Right renal pelvis (tissue), 4 donors: ENCODE measurements around the gene UQCRH. TPM values are rescaled to one million over a fixed set of nuclear protein-coding genes. Genes with fewer than 3 reads are reported as not detected.

Source experiments
- DNase-seq, 4 donors: peaks; one replicate each; pipeline ENCODE4 v3.0.0-alpha.2; 2013; ENCODE audit warnings: low read depth in 4 of 4, low spot score in 3 of 4, missing footprints in 1 of 4
- polyA plus RNA-seq, 4 donors: library from polyadenylated mRNA; unstranded; fragments of 120-200 nt; gene quantifications; one replicate each; pipeline ENCODE4 v1.2.1, GENCODE V29; 2013; ENCODE audit not compliant: insufficient read length in 4 of 4

Gene UQCRH
- 100 to 1,000 TPM; 360 to 415 (median 370) TPM for polyA plus RNA-seq

GRCh38 chr1:46303038-46303871 is at the start of gene UQCRH, which contains the start of gene LRRC41:
TSS of gene UQCRH (plus strand) at chr1:46303698. CDS start at chr1:46303767, 69 bp downstream.
TSS of gene LRRC41 (minus strand) at chr1:46303616. CDS start at chr1:46303322, 294 bp downstream.
- peak; percentile 90 to 98 (median 91) for DNase-seq

GRCh38 chr1:46254668-46255067 is 48.8 kb upstream of the UQCRH start:
- no peak for DNase-seq

GRCh38 chr1:46256523-46256922 is 47.0 kb upstream of the UQCRH start:
- DNase-seq, result no peak

- no peak for DNase-seq
Observed at GRCh38 chr1:46262508-46262907, 41.0 kb upstream of the UQCRH start.

DNA sequence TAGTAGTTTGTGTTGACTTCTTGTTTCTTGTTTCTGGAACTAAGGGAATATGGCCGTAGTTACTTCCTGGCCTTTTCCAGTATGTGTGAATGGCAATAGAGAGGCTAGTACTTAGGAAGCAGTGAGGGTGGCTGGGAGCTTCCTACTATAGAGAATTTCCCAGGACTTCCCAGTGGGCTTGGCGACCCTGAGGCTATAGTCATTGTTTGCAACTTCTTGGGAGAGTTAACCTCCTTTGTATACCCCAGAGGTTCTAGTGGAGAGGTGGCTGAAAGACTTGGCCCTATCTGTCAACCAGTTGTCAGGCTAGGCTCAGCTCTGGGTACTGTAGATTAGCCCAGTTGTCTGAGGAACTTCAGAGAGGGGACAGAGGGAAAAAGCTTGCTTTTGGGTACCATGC is 40.4 kb upstream of the UQCRH start:
- no peak for DNase-seq

DNA sequence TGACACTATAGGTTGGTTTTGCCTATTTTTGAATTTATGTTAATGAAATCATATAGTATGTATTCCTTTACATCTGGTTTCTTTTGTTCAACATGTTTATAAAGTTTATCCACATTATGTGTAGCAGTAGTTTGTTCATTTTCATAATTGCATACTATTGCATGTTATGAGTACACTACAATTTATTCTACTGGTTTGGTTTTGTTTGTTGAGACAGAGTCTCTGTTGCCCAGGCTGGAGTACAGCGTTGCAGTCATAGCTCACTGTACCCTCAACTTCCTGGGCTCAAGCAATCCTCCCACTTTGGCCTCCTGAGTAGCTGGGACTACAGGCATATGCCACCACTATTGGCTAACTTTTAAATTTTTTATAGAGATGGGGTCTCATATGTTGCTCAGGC is 34.9 kb upstream of the UQCRH start:
- DNase-seq, result no peak

DNA sequence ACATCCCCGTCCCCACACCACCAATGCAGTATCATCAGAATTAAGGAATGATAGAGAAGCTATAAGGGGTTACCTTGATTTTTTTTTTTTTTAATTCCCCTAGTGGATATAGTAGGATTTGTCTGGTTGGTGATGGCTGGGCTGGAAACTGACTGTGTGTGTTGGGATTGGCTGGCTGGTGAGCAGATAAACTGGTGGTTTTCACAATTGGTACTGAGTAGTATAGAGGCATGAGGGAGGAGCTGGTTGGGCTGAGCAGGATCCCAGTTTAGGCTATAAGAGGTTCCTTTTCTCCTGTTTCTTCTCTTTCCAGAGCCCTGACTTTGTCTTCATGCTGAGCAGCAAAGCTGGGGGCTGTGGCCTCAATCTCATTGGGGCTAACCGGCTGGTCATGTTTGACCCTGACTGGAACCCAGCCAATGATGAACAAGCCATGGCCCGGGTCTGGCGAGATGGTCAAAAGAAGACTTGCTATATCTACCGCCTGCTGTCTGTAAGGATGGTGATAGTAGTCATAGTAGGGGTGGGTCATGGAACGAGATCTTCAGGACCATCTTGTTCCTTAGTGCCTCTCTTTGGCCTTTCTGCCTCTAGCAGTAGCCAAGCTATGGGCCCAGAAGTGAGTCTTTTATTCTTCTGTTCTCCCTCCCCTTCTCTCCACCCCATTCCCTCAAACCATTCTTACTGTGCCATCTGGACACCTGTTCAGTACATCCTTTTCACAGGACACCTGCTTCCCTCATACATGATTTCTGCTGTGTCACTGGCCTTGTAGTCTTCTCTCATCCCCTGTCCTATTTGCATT is 29.1 kb upstream of the UQCRH start:
- DNase-seq, result no peak

DNA sequence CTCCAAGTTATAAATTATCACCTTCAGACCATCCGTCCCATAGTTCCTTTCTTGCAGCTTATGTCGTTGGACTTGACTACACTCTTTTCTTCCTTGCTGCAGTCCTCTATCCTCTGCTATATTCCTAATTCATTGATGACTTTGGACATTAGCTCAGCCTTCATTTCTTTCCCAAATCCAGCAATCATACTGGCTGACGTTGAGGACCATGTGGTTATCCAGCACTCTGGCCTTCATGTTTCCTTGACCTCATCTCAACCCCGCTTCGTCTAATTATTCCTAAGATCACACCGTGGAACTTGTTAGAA is 28.5 kb upstream of the UQCRH start:
- DNase-seq, result no peak

GRCh38 chr1:46277658-46278373 is 25.7 kb upstream of the UQCRH start:
- no peak for DNase-seq

- no peak for DNase-seq
Observed at GRCh38 chr1:46278807-46279206, 24.7 kb upstream of the UQCRH start.

DNA sequence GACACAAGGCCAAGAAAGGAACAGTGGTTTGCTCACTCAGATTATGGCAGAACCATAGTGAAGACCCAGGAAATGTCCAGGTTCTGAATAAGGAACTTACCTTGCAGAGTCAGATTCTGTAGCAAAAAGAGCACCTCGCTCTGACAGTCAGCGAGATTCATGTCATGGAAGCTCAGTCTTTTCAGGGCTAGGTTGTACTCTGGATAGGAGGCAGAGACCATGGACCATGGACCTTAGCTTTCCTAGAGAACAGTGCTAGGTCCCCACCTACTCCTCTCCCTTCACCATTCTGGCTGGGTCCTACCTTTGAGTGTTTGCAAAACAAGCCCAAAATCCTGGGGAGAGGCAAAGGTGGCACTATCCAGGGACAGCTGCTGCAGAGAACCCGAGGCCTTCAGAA is 23.4 kb upstream of the UQCRH start:
- no peak for DNase-seq

DNA sequence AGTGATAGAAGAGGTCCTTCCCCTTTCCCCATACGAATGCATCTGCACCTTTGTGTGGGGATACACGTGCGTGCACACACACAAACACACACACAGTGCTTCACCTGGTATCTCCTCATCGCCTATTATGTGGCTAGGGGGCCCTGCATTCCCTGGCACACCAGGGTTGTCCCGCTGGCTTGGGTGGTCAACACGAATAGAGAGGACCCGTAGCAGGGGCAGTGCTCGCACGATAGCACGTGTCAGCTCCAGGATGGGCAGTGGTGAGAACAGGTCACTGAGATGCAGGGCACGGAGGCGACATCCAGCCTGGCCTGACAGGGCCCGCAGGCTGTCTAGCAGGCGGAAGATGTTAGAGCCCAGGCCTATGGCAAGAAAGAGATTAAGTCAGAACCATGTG is 22.5 kb upstream of the UQCRH start:
- no peak for DNase-seq

- DNase-seq, result no peak
Observed at GRCh38 chr1:46284058-46284457, 19.4 kb upstream of the UQCRH start.

- no peak for DNase-seq
Observed at GRCh38 chr1:46284597-46285564, 18.6 kb upstream of the UQCRH start.

DNA sequence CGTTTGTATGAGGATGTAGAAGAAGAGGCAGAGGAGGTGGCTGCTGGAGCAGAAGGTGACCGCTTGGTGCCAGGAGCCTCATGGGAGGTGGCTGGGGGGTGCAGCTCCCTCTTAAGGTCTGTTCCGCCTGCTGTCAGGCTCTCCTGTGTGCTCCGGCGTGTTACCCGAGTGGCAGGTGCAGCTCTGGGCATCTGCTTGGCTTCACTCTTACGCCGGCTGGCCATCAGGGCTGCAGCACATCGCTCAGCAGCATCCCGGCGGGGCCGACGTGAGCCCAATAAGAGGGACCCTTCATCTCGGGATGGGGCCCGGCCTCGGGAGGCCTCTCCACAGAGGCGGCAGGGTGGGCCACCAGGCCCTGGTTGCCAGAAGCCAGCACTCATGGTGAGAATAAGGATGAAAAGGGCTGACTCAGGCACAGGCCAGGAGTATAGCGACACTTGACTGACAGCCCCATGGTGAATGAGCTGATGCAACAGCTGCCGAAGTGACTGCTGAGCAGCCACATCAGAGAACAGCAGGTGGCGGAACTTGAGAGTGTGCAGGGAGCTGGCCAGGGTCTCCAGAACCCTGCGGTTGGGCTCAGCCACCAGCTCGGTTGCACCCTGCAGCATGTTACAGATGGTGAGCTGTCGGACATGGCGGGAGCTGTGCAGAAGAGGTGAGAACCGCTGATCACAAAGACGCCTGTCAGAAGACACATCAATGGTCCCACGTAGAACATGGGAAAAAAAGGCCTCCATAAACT is 17.6 kb upstream of the UQCRH start:
- no peak for DNase-seq

GRCh38 chr1:46288485-46289133 is 14.9 kb upstream of the UQCRH start:
- DNase-seq, result no peak

DNA sequence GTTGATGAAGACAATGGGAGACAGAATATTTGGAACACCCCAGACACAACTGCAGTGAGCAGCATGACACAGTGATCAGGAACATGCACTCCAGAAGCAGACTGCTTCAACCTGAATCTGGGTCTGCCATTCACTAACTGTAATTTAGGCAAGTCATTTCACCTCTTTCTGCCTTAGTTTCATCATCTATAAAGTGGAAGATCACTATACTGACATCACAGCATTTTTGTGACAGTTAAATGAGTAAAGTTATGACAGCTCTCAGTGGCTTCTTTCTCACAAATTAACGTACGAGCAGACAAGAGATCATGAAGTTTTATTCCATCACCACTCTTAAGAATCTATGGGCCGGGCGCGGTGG is 14.4 kb upstream of the UQCRH start:
- DNase-seq, result no peak

DNA sequence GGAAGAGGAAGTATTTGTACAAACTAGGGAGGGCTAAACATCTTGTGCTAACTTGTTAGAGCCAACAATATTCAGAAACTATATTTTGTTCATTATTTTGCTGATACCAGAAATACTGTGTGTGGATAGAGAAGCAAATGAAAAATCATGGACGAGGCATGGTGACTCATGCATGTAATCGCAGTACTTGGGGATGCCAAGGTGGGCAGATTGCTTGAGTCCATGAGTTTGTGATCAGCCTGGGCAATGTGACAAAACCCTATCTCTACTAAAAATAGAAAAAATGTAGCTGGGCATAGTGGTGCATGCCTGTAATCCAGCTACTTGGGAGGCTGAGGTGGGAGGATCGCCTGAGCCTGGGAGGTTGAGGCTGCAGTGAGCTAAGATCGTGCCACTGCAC is 13.5 kb upstream of the UQCRH start:
- no peak for DNase-seq

DNA sequence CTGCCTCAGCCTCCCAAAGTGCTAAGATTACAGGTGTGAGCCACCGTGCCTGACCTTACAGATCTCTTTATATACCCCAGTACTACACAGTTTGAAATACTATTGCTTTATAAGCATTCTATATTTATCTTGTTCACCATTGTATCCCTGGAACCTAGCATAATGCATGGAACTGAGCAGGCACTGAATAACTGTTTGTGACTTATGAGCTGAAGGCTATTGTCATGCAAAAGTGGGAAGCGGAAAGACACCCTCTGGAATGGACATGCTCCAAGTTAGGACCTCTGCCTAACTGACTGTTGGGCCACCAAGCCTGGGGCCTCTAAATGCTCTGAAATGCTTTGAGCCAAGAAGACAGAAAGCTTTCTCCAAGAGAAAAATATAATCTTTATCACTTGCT is 8.2 kb upstream of the UQCRH start:
- DNase-seq, result no peak
